IMR-90 (cell line): ENCODE results near the gene APOL5. TPM values are rescaled to one million over a fixed set of nuclear protein-coding genes. Genes with fewer than 3 reads are reported as not detected.

ENCODE experiments used
- ATAC-seq: fragments of 200-7000 bp; cut with Tn5 transposase; 2 replicates; pipeline ENCODE4 v1.9.1; 2020; ENCODE audit warnings: low read depth, mild to moderate bottlenecking, moderate library complexity
- BruUV-seq: library from RNA; stranded (reverse); fragments of 400-500 nt; replicated peaks from 2 replicates; lab custom pipeline; 2021; lab: Mats Ljungman, UMichigan
- CTCF ChIA-PET: fragments of 300-600 bp; formaldehyde crosslinking; extraction: SDS; loops from one replicate; lab custom pipeline; 2021; ENCODE audit warnings: antibody characterized with exemption; lab: Yijun Ruan, JAX
- POLR2A ChIA-PET: fragments of 300-600 bp; sonication (Branson Sonifier 250); formaldehyde crosslinking; loops from one replicate; lab custom pipeline; 2022; ENCODE audit warnings: antibody characterized with exemption; ENCODE audit not compliant: unreplicated experiment; lab: Charles Lee
- DNase-seq: peaks from one replicate; pipeline ENCODE4 v3.0.0; 2013
- H2AFZ ChIP-seq: replicated peaks from 2 replicates; pipeline ENCODE3; 2013; ENCODE audit warnings: low read length, mild to moderate bottlenecking; ENCODE audit not compliant: poor library complexity
- H2AK5ac ChIP-seq: 2 replicates; pipeline ENCODE4 v1.6.1; 2013; ENCODE audit warnings: low read depth, low read length, inconsistent platforms
- H2AK9ac ChIP-seq: replicated peaks from 2 replicates; pipeline ENCODE3; 2013; ENCODE audit warnings: mild to moderate bottlenecking, low read depth, low read length, moderate library complexity; ENCODE audit not compliant: poor library complexity
- H2BK120ac ChIP-seq: 2 replicates; pipeline ENCODE4 v1.6.1; 2013; ENCODE audit warnings: low read depth, low read length, inconsistent platforms
- H2BK15ac ChIP-seq: 3 replicates; pipeline ENCODE4 v1.6.1; 2013; ENCODE audit warnings: low read depth, low read length, inconsistent platforms
- H2BK20ac ChIP-seq: 2 replicates; pipeline ENCODE4 v1.6.1; 2013; ENCODE audit warnings: low read depth, mild to moderate bottlenecking, inconsistent platforms, low read length, moderate library complexity
- H2BK5ac ChIP-seq: 2 replicates; pipeline ENCODE4 v1.6.1; 2013; ENCODE audit warnings: mild to moderate bottlenecking, low read depth, low read length, inconsistent platforms; ENCODE audit not compliant: poor library complexity, severe bottlenecking
- H3K14ac ChIP-seq: replicated peaks from 2 replicates; pipeline ENCODE4 v1.6.1; 2013; ENCODE audit warnings: low read depth, low read length, inconsistent platforms
- H3K18ac ChIP-seq: 2 replicates; pipeline ENCODE4 v1.6.1; 2013; ENCODE audit warnings: low read depth, low read length, control low read depth
- H3K23ac ChIP-seq: 2 replicates; pipeline ENCODE4 v1.6.1; 2013; ENCODE audit warnings: low read depth, low read length, inconsistent platforms
- H3K27ac ChIP-seq: 2 replicates; pipeline ENCODE4 v1.5.1; 2013; ENCODE audit warnings: mild to moderate bottlenecking, control low read depth, low read length; ENCODE audit not compliant: insufficient read depth
- H3K27me3 ChIP-seq: 2 replicates; pipeline ENCODE4 v1.6.1; 2013; ENCODE audit warnings: low read length; ENCODE audit not compliant: control insufficient read depth, insufficient read depth
- H3K36me3 ChIP-seq: 2 replicates; pipeline ENCODE4 v1.6.1; 2013; ENCODE audit warnings: low read length, mixed read lengths; ENCODE audit not compliant: control insufficient read depth, insufficient read depth
- H3K4ac ChIP-seq: 2 replicates; pipeline ENCODE4 v1.6.1; 2013; ENCODE audit warnings: low read depth, low read length, inconsistent platforms
- H3K4me1 ChIP-seq: 2 replicates; pipeline ENCODE4 v1.6.1; 2013; ENCODE audit warnings: low read length, mixed read lengths; ENCODE audit not compliant: control insufficient read depth, insufficient read depth
- H3K4me2 ChIP-seq: 2 replicates; pipeline ENCODE4 v1.6.1; 2013; ENCODE audit warnings: low read depth, mild to moderate bottlenecking, control low read depth, low read length, moderate library complexity
- H3K4me3 ChIP-seq: 2 replicates; pipeline ENCODE4 v1.5.1; 2013; ENCODE audit warnings: low read depth, mild to moderate bottlenecking, control low read depth, low read length, moderate library complexity; ENCODE audit not compliant: insufficient read depth
- H3K56ac ChIP-seq: 2 replicates; pipeline ENCODE4 v1.6.1; 2013; ENCODE audit warnings: low read length, inconsistent platforms; ENCODE audit not compliant: insufficient read depth; ENCODE audit errors: extremely low read depth
- H3K79me1 ChIP-seq, 2 experiments: 2 replicates each; pipeline ENCODE4 v1.6.1; 2013; ENCODE audit warnings: low read length in 2 of 2, inconsistent platforms in 1 of 2, low read depth in 1 of 2
- H3K9ac ChIP-seq: 2 replicates; pipeline ENCODE4 v1.6.1; 2013; ENCODE audit warnings: low read depth, low read length, control low read depth
- H3K9me1 ChIP-seq: 2 replicates; pipeline ENCODE4 v1.6.1; 2013; ENCODE audit warnings: low read length, inconsistent platforms; ENCODE audit not compliant: insufficient read depth
- H3K9me3 ChIP-seq: 2 replicates; pipeline ENCODE4 v1.6.1; 2013; ENCODE audit warnings: low read length; ENCODE audit not compliant: control insufficient read depth, insufficient read depth
- H4K20me1 ChIP-seq: 2 replicates; pipeline ENCODE4 v1.6.1; 2013; ENCODE audit warnings: low read length, inconsistent platforms; ENCODE audit not compliant: insufficient read depth
- H4K5ac ChIP-seq: 2 replicates; pipeline ENCODE4 v1.6.1; 2013; ENCODE audit warnings: mild to moderate bottlenecking, low read depth, low read length, control low read depth
- H4K8ac ChIP-seq, 2 experiments: 2 replicates each; pipeline ENCODE4 v1.6.1; 2013; ENCODE audit warnings: low read depth in 2 of 2, low read length in 2 of 2, control low read depth in 1 of 2, inconsistent platforms in 1 of 2
- H4K91ac ChIP-seq: 2 replicates; pipeline ENCODE4 v1.6.1; 2013; ENCODE audit warnings: low read depth, low read length, inconsistent platforms; ENCODE audit not compliant: insufficient read depth
- MAFK ChIP-seq: IDR thresholded peaks from 2 replicates; pipeline ENCODE4 v1.6.1; 2012; ENCODE audit warnings: low read depth, low read length, improper control_type of control experiment
- WGBS, 2 experiments: methylation state at CpG; one replicate each; pipeline versions ENCODE4 v1.1.5 to v1.1.7; 2013; ENCODE audit warnings: missing lambda C conversion rate in 2 of 2; ENCODE audit not compliant: insufficient read length in 1 of 2; ENCODE audit errors: extremely low coverage in 2 of 2; 5-methylcytosine and 5-hydroxymethylcytosine counted together
- dilution Hi-C: fragments of 300-500 bp; cut with HindIII; formaldehyde crosslinking; loops from one replicate; pipeline ENCODE4 v1.14.3; 2018; ENCODE audit warnings: low sequenced_read_pairs; ENCODE audit not compliant: unreplicated experiment
- in situ Hi-C: fragments of 300-500 bp; cut with MboI; formaldehyde crosslinking; loops from 3 replicates; pipeline ENCODE4 v1.14.3; 2019; ENCODE audit warnings: low sequenced_read_pairs, inconsistent platforms, mixed read lengths
- intact Hi-C: fragments of 100-400 bp; cut with micrococcal nuclease; formaldehyde crosslinking; loops from 2 replicates; pipeline ENCODE4 v1.10.0; 2022
- polyA plus RNA-seq, 3 experiments: library from polyadenylated mRNA; depleted of rRNA; stranded (reverse); fragments of >200 nt; gene quantifications; 2 replicates each; pipeline ENCODE4 v1.2.3, GENCODE V29; 2012; ENCODE audit warnings: low replicate concordance in 1 of 3
- total RNA-seq: library from RNA; depleted of rRNA; stranded (reverse); fragments of >200 nt; gene quantifications from 2 replicates; pipeline ENCODE4 v1.2.3, GENCODE V29; 2012

Gene APOL5
- total and polyA plus RNA-seq, 2 of the 4 experiments (the other 2 are of a cell fraction): 0.15 to 0.18 TPM

DNA sequence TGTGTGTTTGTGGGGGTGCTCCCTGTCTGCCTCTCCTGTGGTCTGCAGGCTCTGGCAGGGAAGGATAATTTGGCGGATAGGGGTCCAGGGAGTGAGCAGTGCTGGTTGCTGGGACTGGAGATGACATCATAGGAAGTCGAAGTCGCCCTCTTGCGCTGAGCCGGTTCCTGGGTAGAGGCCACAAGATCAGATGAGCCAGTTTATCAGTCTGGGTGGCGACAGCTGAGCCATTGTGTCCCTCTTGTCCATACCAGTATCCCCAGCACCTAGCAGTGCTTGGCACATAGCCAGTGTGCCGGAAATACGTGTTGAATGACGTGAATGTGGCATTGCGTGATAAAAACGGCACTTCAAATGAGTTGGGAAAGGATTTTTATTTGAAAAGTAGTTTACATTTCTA is 9.8 kb downstream of the APOL5 start:
- 35% methylated on average over 6 of the region's 11 CpGs; no CpG with 5 or more reads in 1 of the 2 experiments for WGBS, 2 experiments
- no peak overlapping the region for H2BK120ac ChIP-seq
- H3K4me2 ChIP-seq: no peak overlapping the region
- no peak overlapping the region for H3K27ac ChIP-seq
- H3K36me3 ChIP-seq: no peaks in the 10 kb centered on the region
- H4K8ac ChIP-seq: peak overlapping the region in 1 of 2 experiments; percentile 87; a peak in 1 of 4 replicates
- peak overlapping the region; percentile 52; the same call in 1 of the 2 replicates for H3K14ac ChIP-seq
- no peaks in the 10 kb centered on the region for H3K79me1 ChIP-seq
- H4K91ac ChIP-seq: no peak overlapping the region
- peaks cover 3% of the 10 kb centered on the region for H3K9me1 ChIP-seq
- TF ChIP-seq MAFK: no peak
- peak overlapping the region; percentile 52 for H3K4ac ChIP-seq
- no peaks in the 10 kb centered on the region for H4K20me1 ChIP-seq
- peak overlapping the region; percentile 88; the same call in 1 of the 2 replicates for H2AK5ac ChIP-seq
- H3K9ac ChIP-seq: no peak overlapping the region
- dilution Hi-C loops (no loop called here), intact Hi-C loops (no loop called here), in situ Hi-C loops (no loop called here)
- H3K4me3 ChIP-seq: no peak overlapping the region
- CTCF ChIA-PET: no interaction called here
- H3K23ac ChIP-seq: peak overlapping the region; percentile 71
- no peak overlapping the region for H2BK20ac ChIP-seq
- H3K27me3 ChIP-seq: no peaks in the 10 kb centered on the region
- no TSS peak for BruUV-seq
- no peak overlapping the region for H3K18ac ChIP-seq
- peak; percentile 50 for DNase-seq
- POLR2A ChIA-PET: no interaction called here
- ATAC-seq: no peak
- H2AFZ ChIP-seq: peak overlapping the region; percentile 65
- no peak overlapping the region for H2BK5ac ChIP-seq
- no peak overlapping the region; the same call in 2 of the 3 replicates for H2BK15ac ChIP-seq
- no peak overlapping the region for H2AK9ac ChIP-seq
- no peak overlapping the region for H4K5ac ChIP-seq
- H3K9me3 ChIP-seq: no peaks in the 10 kb centered on the region
- no peaks in the 10 kb centered on the region for H3K4me1 ChIP-seq
- H3K56ac ChIP-seq: no peak overlapping the region
